ENCODE results near the gene RNF186. TPM values are rescaled to one million over a fixed set of nuclear protein-coding genes. Genes with fewer than 3 reads are reported as not detected.

RNF186 gene
- total RNA-seq, 1 experiment from 2014 or later: 0.69 TPM

GRCh38 chr1:19812875-19813642, 2.0 kb downstream of the RNF186 start:
- H3K36me3 ChIP-seq (ENCODE audit: low read depth, low read length): no peaks in the 10 kb centered on the region
- H3F3A ChIP-seq (ENCODE audit: low read length, unreplicated experiment): no peaks in the 10 kb centered on the region
- H3K9me2 ChIP-seq (replicated peaks; ENCODE audit: low read length): no peaks in the 10 kb centered on the region
- DNase-seq: no peak
- no peak overlapping the region for H3K27ac ChIP-seq (ENCODE audit: low read length)
- H3K4me2 ChIP-seq (ENCODE audit: low read length): no peak overlapping the region
- no peak for TF ChIP-seq EZH2 (IDR thresholded peaks at IDR 0.05; ENCODE audit: low read length, unreplicated experiment)
- TF ChIP-seq CTCF (conservative IDR thresholded peaks at IDR 0.05; ENCODE audit: low read depth, low read length): no peak
- TF ChIP-seq EZH2phosphoT487 (IDR thresholded peaks at IDR 0.05; ENCODE audit: borderline replicate concordance, low read length): no peak
- no peak overlapping the region for H3K4me3 ChIP-seq (ENCODE audit: low read length)
- intact Hi-C loops (cut with micrococcal nuclease): no loop called here
- CTCF ChIA-PET: no interaction called here
- POLR2A ChIA-PET (ENCODE audit: unreplicated experiment): no interaction called here
- H3K4me1 ChIP-seq (ENCODE audit: insufficient read depth, low read length): no peaks in the 10 kb centered on the region
- no peaks in the 10 kb centered on the region for H4K20me1 ChIP-seq (ENCODE audit: low read length)
- H2AFZ ChIP-seq (ENCODE audit: low read length): no peak overlapping the region
- no peaks in the 10 kb centered on the region for H3K79me2 ChIP-seq (ENCODE audit: low read length)
- H3K9me3 ChIP-seq (ENCODE audit: low read length): no peaks in the 10 kb centered on the region
- H3K9ac ChIP-seq (ENCODE audit: low read length): no peak overlapping the region
- no TSS peak for BruUV-seq (replicated peaks)
- no peaks in the 10 kb centered on the region for H3K27me3 ChIP-seq (ENCODE audit: low read length)
- ATAC-seq: no peak

- DNase-seq (peak; percentile 47), ATAC-seq (no peak; the same call in 1 of the 2 replicates)
- Histone ChIP-seq H2AFZ (ENCODE audit: low read length) (no peak overlapping the region), H3K9ac (ENCODE audit: low read length) (no peak overlapping the region), H3K9me2 (replicated peaks; ENCODE audit: low read length) (no peaks in the 10 kb centered on the region), H3K9me3 (ENCODE audit: low read length) (no peaks in the 10 kb centered on the region), H3K36me3 (ENCODE audit: low read depth, low read length) (no peaks in the 10 kb centered on the region), H3K4me1 (ENCODE audit: insufficient read depth, low read length) (no peaks in the 10 kb centered on the region), H4K20me1 (ENCODE audit: low read length) (no peaks in the 10 kb centered on the region), H3K27ac (ENCODE audit: low read length) (no peak overlapping the region), H3K4me3 (ENCODE audit: low read length) (no peak overlapping the region), H3K4me2 (ENCODE audit: low read length) (no peak overlapping the region), H3F3A (ENCODE audit: low read length, unreplicated experiment) (no peaks in the 10 kb centered on the region), H3K27me3 (ENCODE audit: low read length) (no peaks in the 10 kb centered on the region), H3K79me2 (ENCODE audit: low read length) (no peaks in the 10 kb centered on the region)
- no TSS peak for BruUV-seq (replicated peaks)
- intact Hi-C loops (cut with micrococcal nuclease): no loop called here
- CTCF ChIA-PET: no interaction called here
- TF ChIP-seq EZH2 (IDR thresholded peaks at IDR 0.05; ENCODE audit: low read length, unreplicated experiment): no peak
- TF ChIP-seq CTCF (conservative IDR thresholded peaks at IDR 0.05; ENCODE audit: low read depth, low read length): peak; percentile 75
- POLR2A ChIA-PET (ENCODE audit: unreplicated experiment): no interaction called here
Measured at GRCh38 chr1:19811206-19811851, 3.8 kb downstream of the RNF186 start.

All from PC-3 (cell line).